HUES64 (cell line): ENCODE measurements around the gene SRCIN1.

Source experiments
- H3K27ac ChIP-seq: 2 replicates; pipeline ENCODE4 v1.7.0; 2013; ENCODE audit warnings: low read depth, low read length, inconsistent platforms
- H3K27me3 ChIP-seq: 2 replicates; pipeline ENCODE4 v1.6.1; 2013; ENCODE audit warnings: mild to moderate bottlenecking, low read length; ENCODE audit not compliant: insufficient read depth
- H3K36me3 ChIP-seq: 2 replicates; pipeline ENCODE4 v1.6.1; 2013; ENCODE audit warnings: mild to moderate bottlenecking, low read length; ENCODE audit not compliant: insufficient read depth
- H3K4me1 ChIP-seq: 2 replicates; pipeline ENCODE4 v1.6.1; 2013; ENCODE audit warnings: mild to moderate bottlenecking, low read length, moderate library complexity; ENCODE audit not compliant: insufficient read depth
- H3K4me3 ChIP-seq: 2 replicates; pipeline ENCODE4 v1.5.1; 2013; ENCODE audit warnings: mild to moderate bottlenecking, low read length, moderate library complexity
- H3K9ac ChIP-seq: 2 replicates; pipeline ENCODE4 v1.6.1; 2013; ENCODE audit warnings: mild to moderate bottlenecking, low read depth, low read length
- H3K9me3 ChIP-seq: 2 replicates; pipeline ENCODE4 v1.6.1; 2013; ENCODE audit warnings: low read depth, low read length; ENCODE audit not compliant: insufficient read depth
- WGBS: fragments of 150-250, 120-280 bp; methylation state at CpG from one replicate; pipeline ENCODE4 v1.1.7; 2013; ENCODE audit warnings: missing lambda C conversion rate; 5-methylcytosine and 5-hydroxymethylcytosine counted together

Gene SRCIN1

DNA sequence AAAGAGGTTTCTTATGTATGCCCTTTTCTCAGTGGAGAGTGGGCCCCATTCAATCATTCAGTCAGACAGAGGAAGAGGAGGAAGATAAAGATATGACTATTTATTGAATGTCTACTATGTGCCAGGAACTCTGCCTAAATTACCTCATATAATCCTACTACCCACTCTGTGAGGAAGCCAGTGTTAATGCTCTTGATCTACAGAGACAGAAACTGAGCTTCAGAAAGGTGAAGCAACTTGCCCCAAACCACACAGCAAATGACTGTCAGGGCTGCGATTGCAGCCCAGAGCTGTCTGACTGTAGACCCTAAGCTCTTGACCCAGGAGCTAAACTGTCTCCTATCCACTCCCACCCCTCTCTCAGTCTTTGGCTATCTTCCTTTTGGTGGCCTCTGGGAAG is 8.4 kb downstream of the SRCIN1 start:
- 95% methylated on average over 1 of the region's 1 CpG for WGBS
- peaks cover 50% of the 10 kb centered on the region for H3K4me1 ChIP-seq

GRCh38 chr17:38596651-38597050 is 9.1 kb downstream of the SRCIN1 start:
- H3K4me3 ChIP-seq = no peak overlapping the region
- no peaks in the 10 kb centered on the region for H3K36me3 ChIP-seq
- H3K27ac ChIP-seq = no peak overlapping the region
- H3K9me3 ChIP-seq = no peaks in the 10 kb centered on the region
- no peak overlapping the region for H3K9ac ChIP-seq
- peaks cover 4% of the 10 kb centered on the region; the same call in 1 of the 2 replicates for H3K27me3 ChIP-seq
- peaks cover 47% of the 10 kb centered on the region for H3K4me1 ChIP-seq
- 75% methylated on average over 2 of the region's 2 CpGs for WGBS

More for the DNA sequence above, 8.4 kb downstream of the SRCIN1 start:
- Histone ChIP-seq H3K9me3 (no peaks in the 10 kb centered on the region), H3K27ac (no peak overlapping the region), H3K9ac (no peak overlapping the region), H3K27me3 (peaks cover 6% of the 10 kb centered on the region; the same call in 1 of the 2 replicates), H3K36me3 (no peaks in the 10 kb centered on the region), H3K4me3 (no peak overlapping the region)

DNA sequence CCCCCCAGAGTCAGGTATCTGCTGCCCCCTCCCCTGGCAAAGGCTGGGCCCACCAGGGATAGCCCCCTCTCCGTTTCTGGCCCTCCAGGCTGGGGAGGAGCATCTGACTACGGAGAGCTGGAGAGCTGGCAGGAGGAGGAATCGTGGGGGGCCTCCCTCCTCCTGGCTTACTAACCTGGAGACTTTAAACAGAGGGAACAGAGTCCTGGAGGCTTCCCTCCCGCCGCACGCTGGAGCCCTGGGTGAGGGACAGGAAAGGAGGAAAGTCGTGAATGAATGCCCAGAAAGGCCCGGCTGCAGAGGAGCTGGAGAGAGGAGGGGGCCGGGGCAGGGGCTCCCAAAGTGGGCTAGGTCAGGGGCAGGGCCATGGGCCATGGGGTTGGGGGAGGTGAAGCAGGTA is 9.9 kb downstream of the SRCIN1 start:
- Histone ChIP-seq H3K4me1 (peaks cover 40% of the 10 kb centered on the region), H3K9me3 (no peaks in the 10 kb centered on the region), H3K27me3 (peaks cover 4% of the 10 kb centered on the region; the same call in 1 of the 2 replicates), H3K4me3 (no peak overlapping the region), H3K9ac (no peak overlapping the region), H3K27ac (no peak overlapping the region), H3K36me3 (no peaks in the 10 kb centered on the region)
- 41% methylated on average over 9 of the region's 9 CpGs for WGBS

- Histone ChIP-seq H3K4me1 (peaks cover 27% of the 10 kb centered on the region), H3K9me3 (no peaks in the 10 kb centered on the region), H3K27ac (no peak overlapping the region), H3K4me3 (no peak overlapping the region), H3K36me3 (no peaks in the 10 kb centered on the region), H3K27me3 (peaks cover 4% of the 10 kb centered on the region; the same call in 1 of the 2 replicates), H3K9ac (no peak overlapping the region)
- WGBS = 79% methylated on average over 13 of the region's 13 CpGs
These were observed 11.6 kb downstream of the SRCIN1 start for GRCh38 chr17:38594152-38594551.

GRCh38 chr17:38592487-38592886 is 13.3 kb downstream of the SRCIN1 start:
- Histone ChIP-seq H3K9me3 (no peaks in the 10 kb centered on the region), H3K27me3 (peaks cover 4% of the 10 kb centered on the region; the same call in 1 of the 2 replicates), H3K4me1 (peaks cover 24% of the 10 kb centered on the region), H3K4me3 (no peak overlapping the region), H3K27ac (no peak overlapping the region), H3K36me3 (no peaks in the 10 kb centered on the region), H3K9ac (no peak overlapping the region)

DNA sequence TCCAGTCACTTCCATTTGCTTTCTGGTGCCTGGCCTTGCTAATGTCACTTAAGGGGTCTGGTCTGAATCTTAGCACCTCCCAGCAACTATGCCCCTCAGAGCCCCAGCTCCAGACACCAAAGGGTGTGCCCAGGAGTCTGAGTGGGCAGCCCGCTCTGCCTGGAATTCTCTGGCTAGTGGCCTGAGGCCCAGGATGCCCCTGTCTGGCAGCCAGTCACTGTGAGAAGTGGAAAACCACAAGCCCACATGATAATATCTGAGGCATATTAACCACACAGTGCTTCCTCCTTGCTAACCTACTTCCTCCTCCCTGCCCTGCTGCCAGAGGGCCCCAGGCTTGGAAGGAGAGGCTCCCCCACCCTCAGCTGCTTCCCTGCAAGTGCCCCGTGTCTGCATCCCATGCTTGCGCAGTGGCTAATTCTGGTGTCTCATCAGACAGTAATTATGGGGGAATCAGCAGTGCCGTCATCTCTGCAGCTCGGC is 14.0 kb downstream of the SRCIN1 start:
- Histone ChIP-seq H3K36me3 (no peaks in the 10 kb centered on the region), H3K9me3 (no peaks in the 10 kb centered on the region), H3K27me3 (peaks cover 3% of the 10 kb centered on the region; the same call in 1 of the 2 replicates), H3K27ac (no peak overlapping the region), H3K4me3 (no peak overlapping the region), H3K9ac (no peak overlapping the region), H3K4me1 (peaks cover 17% of the 10 kb centered on the region)
- WGBS = 89% methylated on average over 5 of the region's 5 CpGs

DNA sequence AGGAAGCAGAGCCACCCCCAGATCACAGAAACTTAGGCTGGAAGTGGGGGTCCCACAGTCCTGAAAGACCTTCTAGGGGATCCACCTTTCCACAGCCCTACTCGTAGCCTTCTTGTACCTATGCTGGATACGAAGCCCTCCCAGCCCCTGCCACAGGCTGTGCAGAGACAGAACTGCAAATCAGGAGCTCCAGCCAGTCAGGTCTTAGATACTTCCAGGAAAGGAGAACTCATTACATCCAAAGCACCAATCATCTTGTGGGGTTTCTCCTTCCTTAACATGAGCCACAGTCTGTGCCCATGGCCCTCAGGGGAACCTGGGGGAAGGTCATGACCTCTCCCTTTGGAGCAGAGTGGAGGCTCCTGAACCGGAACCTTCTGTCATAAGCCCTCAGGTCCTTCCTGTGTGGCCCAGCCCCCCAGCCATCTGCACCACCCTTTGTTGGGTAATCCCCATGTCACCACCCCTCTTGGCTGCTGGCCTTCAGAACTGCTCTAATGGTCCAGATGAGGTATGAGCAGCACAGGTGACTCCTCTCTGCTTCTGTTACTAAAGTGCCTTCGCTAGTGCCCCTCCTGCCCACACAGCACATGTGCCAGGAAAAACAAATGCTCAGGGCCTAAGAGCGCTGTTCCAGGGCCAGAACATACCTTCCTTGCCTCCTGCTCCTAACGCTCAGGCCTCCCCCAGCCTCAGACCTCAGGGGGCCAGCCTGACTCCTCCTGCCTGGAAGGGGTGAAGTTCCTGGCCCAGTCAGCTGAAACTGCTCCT is 14.6 kb downstream of the SRCIN1 start:
- H3K27ac ChIP-seq = no peak overlapping the region
- 72% methylated on average over 6 of the region's 6 CpGs for WGBS
- H3K9me3 ChIP-seq = no peaks in the 10 kb centered on the region
- no peak overlapping the region for H3K9ac ChIP-seq
- H3K4me1 ChIP-seq = peaks cover 17% of the 10 kb centered on the region
- no peaks in the 10 kb centered on the region for H3K36me3 ChIP-seq
- H3K27me3 ChIP-seq = no peaks in the 10 kb centered on the region
- H3K4me3 ChIP-seq = no peak overlapping the region

DNA sequence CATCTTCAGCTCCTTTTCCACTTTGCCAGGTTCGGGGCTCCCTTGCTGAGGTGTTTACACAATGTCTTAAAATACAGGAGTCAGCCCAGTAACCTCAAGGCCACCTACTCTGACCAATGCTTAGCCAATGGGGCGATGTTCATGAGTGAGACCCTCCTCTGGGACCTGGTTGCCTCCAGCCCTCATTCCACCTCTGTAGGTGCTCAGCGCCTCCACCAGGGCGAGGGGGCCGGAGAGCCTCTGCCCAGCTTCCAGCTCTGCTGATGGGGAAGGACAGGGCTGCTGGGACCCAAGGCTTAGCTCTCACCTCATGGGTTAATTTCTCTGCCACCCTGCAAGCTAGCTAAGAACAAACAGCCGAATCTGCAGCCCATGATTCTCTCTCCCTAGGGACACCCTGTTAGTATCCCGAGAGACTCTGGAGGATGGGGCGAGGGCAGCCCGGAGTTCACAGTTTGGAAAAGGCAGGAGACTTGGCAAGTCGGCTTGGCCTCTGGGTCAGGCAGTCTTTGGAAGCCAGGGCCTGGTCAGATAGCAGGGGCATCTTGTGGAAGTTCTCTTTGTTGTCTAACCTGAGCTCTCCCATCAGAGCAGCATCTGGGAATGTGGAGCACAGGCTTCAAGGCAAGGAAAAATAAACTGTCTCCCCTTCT is 16.2 kb downstream of the SRCIN1 start:
- Histone ChIP-seq H3K9ac (no peak overlapping the region), H3K36me3 (no peaks in the 10 kb centered on the region), H3K27me3 (no peaks in the 10 kb centered on the region), H3K4me3 (no peak overlapping the region), H3K27ac (no peak overlapping the region), H3K9me3 (no peaks in the 10 kb centered on the region), H3K4me1 (peaks cover 30% of the 10 kb centered on the region)
- 91% methylated on average over 10 of the region's 10 CpGs for WGBS

DNA sequence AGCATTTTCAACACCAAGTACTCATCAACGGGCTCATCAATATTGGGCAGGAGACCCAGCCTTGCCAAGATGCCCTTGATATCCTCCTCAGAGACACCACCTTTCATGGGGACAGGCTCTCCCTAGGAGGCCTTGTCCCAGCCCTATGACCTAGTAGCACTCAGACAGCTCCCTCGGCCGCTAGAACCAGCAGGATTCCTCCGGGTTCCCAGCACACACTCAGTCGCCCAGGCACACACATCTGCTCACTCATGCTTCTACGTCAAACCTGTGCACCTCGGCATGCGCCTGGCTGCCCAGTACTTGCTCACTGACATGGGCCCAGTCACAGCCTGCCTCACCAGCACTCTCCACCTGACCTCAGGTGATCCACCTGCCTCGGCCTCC is 17.0 kb downstream of the SRCIN1 start:
- Histone ChIP-seq H3K27me3 (peaks cover 4% of the 10 kb centered on the region; the same call in 1 of the 2 replicates), H3K4me1 (peaks cover 26% of the 10 kb centered on the region; the same call in 1 of the 2 replicates), H3K9me3 (no peaks in the 10 kb centered on the region), H3K36me3 (no peaks in the 10 kb centered on the region), H3K4me3 (no peak overlapping the region), H3K27ac (no peak overlapping the region), H3K9ac (no peak overlapping the region)
- 65% methylated on average over 9 of the region's 9 CpGs for WGBS

DNA sequence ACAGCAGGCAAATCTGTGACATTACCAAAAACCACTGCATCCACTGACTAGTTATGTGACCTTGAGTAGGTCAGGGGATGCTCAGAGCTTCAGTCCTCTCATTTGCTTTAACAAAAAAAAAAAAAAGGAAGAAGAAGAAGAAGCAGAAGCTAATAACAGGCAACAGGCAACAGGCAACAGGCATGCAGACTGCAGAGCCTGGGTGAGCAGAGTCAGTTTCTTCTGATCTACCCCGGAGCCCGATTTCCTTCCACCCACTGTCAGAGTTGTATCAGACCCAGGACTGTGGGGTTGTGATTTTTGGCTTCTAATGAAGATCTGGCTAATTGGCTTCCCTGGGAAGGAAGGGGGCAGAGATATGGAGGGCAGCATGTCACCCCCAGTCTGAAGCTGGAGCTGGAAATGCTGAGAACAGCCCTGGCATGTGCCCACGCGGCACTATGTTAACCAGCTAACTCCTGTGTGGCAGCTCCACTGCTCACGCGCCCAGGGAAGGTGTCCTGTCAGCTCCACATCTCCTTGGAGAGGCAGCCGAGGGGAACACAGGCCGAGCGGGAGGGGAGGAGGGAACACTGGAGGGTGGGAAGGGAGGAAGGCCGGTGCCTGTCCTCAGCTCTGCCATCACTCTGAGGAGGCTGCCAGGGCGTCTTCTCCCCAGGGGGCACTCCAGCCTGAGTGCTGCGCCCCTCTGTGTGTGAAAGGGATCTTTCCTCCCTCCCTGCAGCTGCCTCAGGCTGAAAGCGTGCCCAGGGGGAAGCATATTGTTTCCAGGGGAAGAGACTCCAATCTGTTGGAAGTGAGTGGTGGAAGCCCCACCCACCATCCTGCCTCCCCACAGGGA is 17.6 kb downstream of the SRCIN1 start:
- Histone ChIP-seq H3K27ac (no peak overlapping the region), H3K9me3 (no peaks in the 10 kb centered on the region), H3K9ac (no peak overlapping the region), H3K27me3 (peaks cover 5% of the 10 kb centered on the region; the same call in 1 of the 2 replicates), H3K4me1 (peaks cover 26% of the 10 kb centered on the region; the same call in 1 of the 2 replicates), H3K36me3 (no peaks in the 10 kb centered on the region), H3K4me3 (no peak overlapping the region)
- 34% methylated on average over 12 of the region's 13 CpGs for WGBS

- Histone ChIP-seq H3K36me3 (no peaks in the 10 kb centered on the region), H3K9ac (no peak overlapping the region), H3K4me3 (no peak overlapping the region), H3K4me1 (peaks cover 26% of the 10 kb centered on the region), H3K27ac (no peak overlapping the region), H3K9me3 (no peaks in the 10 kb centered on the region), H3K27me3 (peaks cover 6% of the 10 kb centered on the region; the same call in 1 of the 2 replicates)
- WGBS = 81% methylated on average over 4 of the region's 4 CpGs
These were observed 18.5 kb downstream of the SRCIN1 start for GRCh38 chr17:38587203-38587602.
